ENCODE results near the gene ZRANB1.

The ZRANB1 gene

DNA sequence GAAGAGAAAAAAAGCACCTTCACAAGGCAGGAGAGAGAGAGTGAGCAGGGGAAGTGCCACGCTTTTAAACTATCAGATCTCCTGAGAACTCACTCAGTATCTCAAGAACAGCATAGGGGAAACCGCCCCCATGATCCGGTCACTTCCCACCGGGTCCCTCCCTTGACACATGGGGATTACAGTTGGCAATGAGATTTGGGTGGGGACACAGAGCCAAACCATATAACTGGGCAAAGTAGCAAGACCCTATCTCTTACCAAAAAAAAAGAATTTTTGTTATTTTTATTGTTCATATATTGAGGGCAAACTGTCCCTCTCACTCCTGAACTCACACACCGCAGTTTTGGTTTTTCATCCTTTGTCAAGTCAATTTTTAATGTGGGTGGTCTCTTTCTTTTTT, 18.2 kb upstream of the ZRANB1 start:
- DNase-seq = no peak

DNA sequence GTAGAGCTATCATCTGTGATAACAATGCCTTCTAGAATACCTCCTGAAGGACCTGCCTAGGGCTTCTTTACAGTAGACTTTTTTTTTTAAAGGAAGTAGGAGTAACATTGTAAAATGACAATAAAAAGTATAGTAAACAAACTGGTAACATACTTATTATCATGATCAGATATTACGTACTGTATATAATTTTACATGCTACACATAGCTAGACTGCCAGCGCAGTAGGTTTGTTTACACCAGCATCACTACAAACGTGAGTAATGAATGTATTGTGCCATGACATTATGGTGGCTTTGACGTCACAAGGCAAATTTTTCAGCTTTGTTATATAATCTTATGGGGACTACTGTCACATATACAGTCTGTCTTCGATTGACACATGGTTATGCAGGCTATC, 15.4 kb upstream of the ZRANB1 start:
- no peak for DNase-seq

DNA sequence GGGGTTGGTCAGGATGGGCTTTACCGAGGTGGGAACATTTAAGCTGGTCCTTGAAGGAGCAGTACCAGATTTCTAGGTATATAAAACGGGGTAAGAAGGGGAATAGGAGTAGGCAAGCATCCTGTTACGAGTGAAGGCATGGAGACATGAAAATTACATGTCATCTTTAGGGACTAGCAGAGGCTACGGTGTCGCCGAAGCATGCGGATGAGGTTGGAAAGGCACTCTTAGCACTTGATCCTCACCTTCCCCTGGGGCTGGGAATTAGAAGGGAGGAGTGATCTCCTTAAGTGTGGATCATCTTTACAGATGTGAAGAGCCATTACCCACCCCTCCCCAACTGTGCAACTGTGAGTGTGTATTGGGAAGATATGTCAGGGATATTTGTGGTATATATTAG, 13.8 kb upstream of the ZRANB1 start:
- DNase-seq = no peak

GRCh38 chr10:124928545-124928944, 13.4 kb upstream of the ZRANB1 start:
- DNase-seq = no peak

DNA sequence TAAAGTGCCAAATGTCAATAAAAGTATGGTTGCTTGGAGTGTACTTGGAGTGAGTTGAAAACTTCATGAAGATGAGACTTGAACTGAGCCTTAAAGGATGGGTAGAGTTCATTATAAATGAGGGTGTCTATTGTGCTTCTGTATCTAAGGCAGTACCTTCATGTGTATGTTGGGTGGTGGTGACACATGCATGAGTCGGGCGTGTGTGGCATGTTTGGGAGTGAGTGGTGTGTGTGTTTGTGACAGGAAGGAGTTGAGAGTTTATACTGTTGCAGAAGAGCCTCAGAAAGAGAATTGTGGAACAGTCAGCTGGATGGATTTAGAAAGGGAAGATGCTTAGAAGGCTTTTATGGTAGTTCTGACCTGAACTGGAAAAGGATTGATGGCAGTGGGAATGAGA, 6.0 kb upstream of the ZRANB1 start:
- DNase-seq = no peak

GRCh38 chr10:124936813-124937212, 5.1 kb upstream of the ZRANB1 start:
- DNase-seq = no peak

- no peak for DNase-seq
These were observed 2.6 kb upstream of the ZRANB1 start for GRCh38 chr10:124939290-124939689.

GRCh38 chr10:124942317-124943169, 620 bp downstream of the ZRANB1 start:
- DNase-seq = no peak

- no peak for DNase-seq
These were observed 1.6 kb downstream of the ZRANB1 start for GRCh38 chr10:124943301-124944092.

DNA sequence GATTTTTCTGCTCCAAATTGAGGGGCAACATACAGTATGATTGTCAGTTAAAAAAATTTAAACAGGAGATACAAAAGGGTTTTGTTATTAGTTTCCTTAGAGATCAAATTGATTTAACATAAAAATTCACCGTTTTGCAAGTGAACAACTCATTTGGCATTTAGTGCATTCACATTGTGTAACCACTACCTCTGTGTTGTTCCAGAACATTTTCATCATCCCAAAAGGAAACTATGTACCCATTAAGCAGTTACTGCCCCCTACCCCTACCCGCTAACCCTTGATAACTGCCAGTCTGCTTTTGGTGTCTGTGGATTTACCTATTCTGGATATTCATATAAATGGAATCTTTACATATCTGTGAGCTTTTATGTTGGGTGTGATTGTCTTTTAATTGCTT, 3.1 kb downstream of the ZRANB1 start:
- DNase-seq = no peak

- DNase-seq = no peak
These were observed 5.0 kb downstream of the ZRANB1 start for GRCh38 chr10:124946945-124947344.

GRCh38 chr10:124949543-124949942, 7.6 kb downstream of the ZRANB1 start:
- no peak for DNase-seq

- DNase-seq = no peak
These were observed 10.2 kb downstream of the ZRANB1 start for GRCh38 chr10:124952123-124952522.

DNA sequence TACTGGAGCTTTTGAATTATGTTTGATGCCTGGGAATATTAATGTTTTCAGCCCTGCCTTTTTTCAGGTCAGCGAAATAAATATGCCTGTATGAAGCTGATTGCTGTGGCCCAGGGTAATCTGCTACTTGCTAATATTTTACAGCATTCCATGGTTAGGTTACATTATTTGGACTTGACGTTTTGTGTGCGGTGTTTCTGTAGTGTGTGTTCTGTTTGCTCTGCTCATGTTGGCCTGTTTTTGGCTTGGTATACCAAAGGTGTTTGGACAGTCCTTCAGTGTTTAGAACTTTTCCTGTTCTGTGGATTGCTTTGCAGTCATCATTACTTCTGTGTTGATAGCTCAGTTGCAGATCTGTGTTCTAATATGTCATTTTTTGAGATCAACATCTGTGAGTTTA, 11.5 kb downstream of the ZRANB1 start:
- no peak for DNase-seq

GRCh38 chr10:124955243-124955642, 13.3 kb downstream of the ZRANB1 start:
- no peak for DNase-seq

GRCh38 chr10:124955868-124956267, 13.9 kb downstream of the ZRANB1 start:
- no peak for DNase-seq

DNA sequence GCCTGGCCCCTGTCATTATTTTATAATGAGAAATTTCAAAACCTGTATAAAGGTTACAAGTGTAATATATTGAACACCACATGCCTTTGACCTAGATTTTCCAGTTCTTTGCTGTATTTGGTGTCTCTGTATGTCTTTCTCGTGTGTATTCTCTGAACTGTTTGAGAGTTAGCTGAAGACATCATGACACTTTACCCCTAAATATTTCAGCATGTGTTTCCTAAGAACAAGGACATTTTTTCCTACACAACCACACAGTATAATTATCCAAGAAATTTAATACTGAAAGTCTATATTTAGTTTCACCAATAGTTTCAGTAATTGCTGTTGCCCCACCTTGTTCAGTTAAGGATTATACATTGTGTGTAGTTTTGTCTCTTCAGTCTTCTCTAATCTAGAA, 14.8 kb downstream of the ZRANB1 start:
- DNase-seq = no peak

DNA sequence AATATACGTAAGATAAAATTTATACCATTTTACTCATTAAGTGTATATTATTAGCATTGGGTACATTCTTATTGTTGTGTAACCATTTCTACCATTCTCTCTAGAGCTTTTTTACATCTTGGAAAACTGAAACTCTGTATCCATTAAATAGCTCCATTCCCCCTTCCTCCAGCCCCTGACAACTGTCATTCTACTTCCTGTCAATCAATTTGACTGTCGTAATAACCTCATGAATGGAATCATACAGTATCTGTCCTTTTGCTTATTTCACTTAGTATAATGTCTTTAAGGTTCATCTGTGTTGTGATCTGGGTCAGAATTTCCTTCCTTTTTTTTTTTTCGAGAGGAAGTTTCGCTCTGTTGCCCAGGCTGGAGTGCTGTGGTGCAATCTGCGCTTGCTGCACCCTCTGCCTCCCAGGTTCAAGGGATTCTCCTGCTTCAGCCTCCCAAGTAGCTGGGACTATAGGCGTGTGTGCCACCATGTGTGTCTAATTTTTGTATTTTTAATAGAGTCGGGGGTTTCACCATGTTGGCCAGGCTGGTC, 15.6 kb downstream of the ZRANB1 start:
- no peak for DNase-seq

GRCh38 chr10:124959564-124959963, 17.6 kb downstream of the ZRANB1 start:
- no peak for DNase-seq

GRCh38 chr10:124961248-124961570, 19.3 kb downstream of the ZRANB1 start:
- DNase-seq = no peak

GRCh38 chr10:124962421-124962820, 20.5 kb downstream of the ZRANB1 start:
- no peak for DNase-seq

- peak in 1 of 2 donors; percentile 6 for DNase-seq
These were observed 22.2 kb downstream of the ZRANB1 start for GRCh38 chr10:124963866-124964720.

DNA sequence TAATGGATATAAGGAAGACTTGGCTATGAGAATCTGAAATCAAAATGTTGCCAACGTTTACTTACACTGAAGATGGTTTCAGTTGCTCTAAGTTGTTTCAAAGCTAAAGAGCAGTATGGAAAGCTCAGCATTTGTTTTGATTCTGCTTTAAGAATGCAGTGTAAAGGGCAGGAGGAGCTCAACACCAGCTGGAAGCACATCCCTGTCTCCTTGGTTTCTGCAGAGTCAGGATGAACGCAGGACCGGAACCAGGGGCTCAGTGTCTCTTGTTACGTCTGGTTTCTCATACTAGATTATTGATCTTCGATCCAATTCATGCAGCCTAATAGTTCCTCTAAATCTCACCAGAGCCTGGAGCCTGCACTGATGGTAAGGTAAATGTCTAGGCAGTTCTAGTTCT, 24.1 kb downstream of the ZRANB1 start:
- no peak for DNase-seq

Data from bone marrow (tissue), 2 donors.